SK-N-SH (cell line): ENCODE results near the gene RPS17. TPM values are rescaled to one million over a fixed set of nuclear protein-coding genes. Genes with fewer than 3 reads are reported as not detected.

Source experiments
- CTCF ChIA-PET: fragments of 300-600, 350-600 bp; formaldehyde crosslinking; extraction: SDS; loops from one replicate; lab custom pipeline; 2021; lab: Yijun Ruan, JAX
- POLR2A ChIA-PET: fragments of 350-600 bp; sonication (Branson Sonifier 250); formaldehyde crosslinking; extraction: SDS; loops from one replicate; lab custom pipeline; 2020; ENCODE audit warnings: antibody characterized with exemption, inconsistent platforms; lab: Yijun Ruan, JAX
- DNase-seq: peaks from one replicate; pipeline ENCODE4 v3.0.0; 2012
- H2AFZ ChIP-seq: fragments of 200-600 bp; sonication (generic); 2 replicates; pipeline ENCODE4 v1.8.1; 2016; ENCODE audit warnings: antibody characterized with exemption, mild to moderate bottlenecking, low read depth
- H3F3A ChIP-seq: fragments of 200-600 bp; sonication (generic); replicated peaks from 2 replicates; pipeline ENCODE3; 2016; ENCODE audit warnings: antibody characterized with exemption, mild to moderate bottlenecking; ENCODE audit not compliant: insufficient read depth
- H3K27ac ChIP-seq, 2 experiments: fragments of 200-500 bp in 1 of 2; fragments of 200-600 bp in 1 of 2; sonication (Bioruptor generic) in 1 of 2; sonication (generic), shearing (Covaris generic) in 1 of 2; 2 replicates each; pipeline versions ENCODE4 v1.5.1 to v1.6.1; 2014 to 2016; ENCODE audit warnings: low read depth in 2 of 2, inconsistent platforms in 1 of 2, low read length in 1 of 2, mild to moderate bottlenecking in 1 of 2, mixed read lengths in 1 of 2
- H3K27me3 ChIP-seq: fragments of 200-600 bp; sonication (generic), shearing (Covaris generic); 2 replicates; pipeline ENCODE4 v1.6.1; 2016; ENCODE audit warnings: mixed run types; ENCODE audit not compliant: insufficient read depth
- H3K36me3 ChIP-seq, 2 experiments: fragments of 200-500 bp in 1 of 2; fragments of 200-600 bp in 1 of 2; sonication (Bioruptor generic) in 1 of 2; sonication (generic) in 1 of 2; replicated peaks in 1 of 2; 2 replicates each; pipeline versions ENCODE3 to v1.5.1; 2014 to 2016; ENCODE audit warnings: low read length in 1 of 2, mild to moderate bottlenecking in 1 of 2; ENCODE audit not compliant: insufficient read depth in 2 of 2, control insufficient read depth in 1 of 2
- H3K4me1 ChIP-seq, 2 experiments: fragments of 200-500 bp in 1 of 2; fragments of 200-600 bp in 1 of 2; sonication (Bioruptor generic) in 1 of 2; sonication (generic), shearing (Covaris generic) in 1 of 2; 2 replicates each; pipeline versions ENCODE4 v1.5.1 to v1.6.1; 2014 to 2016; ENCODE audit warnings: low read depth in 1 of 2, low read length in 1 of 2, mixed run types in 1 of 2; ENCODE audit not compliant: insufficient read depth in 2 of 2, control insufficient read depth in 1 of 2
- H3K4me2 ChIP-seq: fragments of 200-600 bp; sonication (generic), shearing (Covaris generic); 2 replicates; pipeline ENCODE4 v1.6.1; 2017; ENCODE audit warnings: mixed run types
- H3K4me3 ChIP-seq, 2 experiments: fragments of 200-500 bp in 1 of 2; fragments of 200-600 bp in 1 of 2; sonication (Bioruptor generic) in 1 of 2; sonication (generic), shearing (Covaris generic) in 1 of 2; 2 replicates each; pipeline versions ENCODE4 v1.5.1 to v1.8.1; 2014 to 2016; ENCODE audit warnings: low read depth in 2 of 2, inconsistent platforms in 1 of 2, low read length in 1 of 2, mild to moderate bottlenecking in 1 of 2, mixed read lengths in 1 of 2, moderate library complexity in 1 of 2
- H3K79me2 ChIP-seq: fragments of 200-600 bp; sonication (generic); 2 replicates; pipeline ENCODE4 v1.8.1; 2017; ENCODE audit warnings: mild to moderate bottlenecking; ENCODE audit not compliant: insufficient read depth
- H3K9ac ChIP-seq: fragments of 200-600 bp; sonication (generic); 2 replicates; pipeline ENCODE4 v1.6.1; 2017; ENCODE audit warnings: mixed run types
- H3K9me2 ChIP-seq: fragments of 200-600 bp; sonication (generic); 2 replicates; pipeline ENCODE4 v1.6.1; 2017; ENCODE audit warnings: mixed run types
- H3K9me3 ChIP-seq: fragments of 200-600 bp; sonication (generic); 2 replicates; pipeline ENCODE4 v1.6.1; 2017; ENCODE audit warnings: mixed run types, mild to moderate bottlenecking, moderate library complexity
- H4K20me1 ChIP-seq: fragments of 200-600 bp; sonication (generic); 2 replicates; pipeline ENCODE4 v1.6.1; 2017; ENCODE audit warnings: mild to moderate bottlenecking, mixed run types; ENCODE audit not compliant: insufficient read depth
- EP300 ChIP-seq, 2 experiments: IDR thresholded peaks; 2 replicates each; pipeline versions ENCODE4 v1.4.0 to v1.6.1; 2012; ENCODE audit warnings: borderline replicate concordance in 1 of 2, low read depth in 1 of 2, low read length in 1 of 2
- EZH2phosphoT487 ChIP-seq: fragments of 200-600 bp; sonication (generic); IDR thresholded peaks from 2 replicates; pipeline ENCODE4 v1.6.1; 2017; ENCODE audit warnings: low read depth, mixed run types, mild to moderate bottlenecking, antibody characterized with exemption, moderate library complexity, borderline replicate concordance
- FOSL2 ChIP-seq: IDR thresholded peaks from 2 replicates; pipeline ENCODE4 v1.4.0; 2012; ENCODE audit warnings: low read depth, mild to moderate bottlenecking, moderate library complexity, borderline replicate concordance
- FOXJ3 ChIP-seq: sonication (generic); formaldehyde crosslinking; IDR thresholded peaks from 2 replicates; pipeline ENCODE4 v1.5.1; 2020; ENCODE audit warnings: mild to moderate bottlenecking, missing genetic modification reagents
- FOXM1 ChIP-seq: IDR thresholded peaks from 2 replicates; pipeline ENCODE4 v1.4.0; 2012; ENCODE audit warnings: low read depth, mild to moderate bottlenecking
- MAX ChIP-seq: IDR thresholded peaks from 2 replicates; pipeline ENCODE4 v1.4.0; 2012; ENCODE audit warnings: low read depth
- MEF2A ChIP-seq: IDR thresholded peaks from 2 replicates; pipeline ENCODE4 v1.4.0; 2012; ENCODE audit warnings: low read depth, borderline replicate concordance
- MXI1 ChIP-seq: IDR thresholded peaks from 2 replicates; pipeline ENCODE4 v1.6.1; 2012; ENCODE audit warnings: mild to moderate bottlenecking, low read depth, low read length, improper control_type of control experiment
- NRF1 ChIP-seq: IDR thresholded peaks from 2 replicates; pipeline ENCODE4 v1.6.1; 2012; ENCODE audit warnings: low read depth, mild to moderate bottlenecking, low read length
- PBX3 ChIP-seq: IDR thresholded peaks from 2 replicates; pipeline ENCODE4; 2012
- POLR2AphosphoS5 ChIP-seq: IDR thresholded peaks from 2 replicates; pipeline ENCODE4 v1.6.1; 2012; ENCODE audit warnings: low read depth, low read length
- RCOR1 ChIP-seq: fragments of 150-350 bp; IDR thresholded peaks from 2 replicates; pipeline ENCODE4 v1.6.1; 2017; ENCODE audit warnings: antibody characterized with exemption, low read length
- RFX5 ChIP-seq: IDR thresholded peaks from 2 replicates; pipeline ENCODE4 v1.6.1; 2012; ENCODE audit warnings: mild to moderate bottlenecking, improper control_type of control experiment, low read length
- RXRA ChIP-seq: IDR thresholded peaks from 2 replicates; pipeline ENCODE4 v1.4.0; 2012; ENCODE audit warnings: low read depth, mild to moderate bottlenecking, borderline replicate concordance
- TAF1 ChIP-seq: IDR thresholded peaks from 2 replicates; pipeline ENCODE4 v1.6.1; 2012; ENCODE audit warnings: low read depth, mild to moderate bottlenecking, low read length, moderate library complexity, borderline replicate concordance
- TCF12 ChIP-seq: IDR thresholded peaks from 2 replicates; pipeline ENCODE4 v1.4.0; 2012
- USF1 ChIP-seq: IDR thresholded peaks from 2 replicates; pipeline ENCODE4 v1.4.0; 2012; ENCODE audit warnings: low read depth, borderline replicate concordance
- WGBS: methylation state at CpG from one replicate; pipeline ENCODE4 v1.1.6; 2017; ENCODE audit warnings: low lambda C conversion rate; 5-methylcytosine and 5-hydroxymethylcytosine counted together
- polyA plus RNA-seq, 3 experiments: library from polyadenylated mRNA; depleted of rRNA; stranded (reverse); fragments of >200 nt; gene quantifications; 2 replicates each; pipeline ENCODE4 v1.2.3, GENCODE V29; 2012

RPS17 gene
- polyA plus RNA-seq, 1 of the 3 experiments (the other 2 are of a cell fraction) = 9,168 TPM

- no peak overlapping the region for H2AFZ ChIP-seq
- H3K4me1 ChIP-seq = peaks cover 0 to 15% of the 10 kb centered on the region in 2 experiments; a peak in 2 of 4 replicates
- H3K9ac ChIP-seq = no peak overlapping the region
- no peaks in the 10 kb centered on the region for H3K9me3 ChIP-seq
- 96% methylated on average over 10 of the region's 15 CpGs for WGBS
- TF ChIP-seq MEF2A (no peak), NRF1 (no peak), TCF12 (no peak), FOSL2 (no peak), POLR2AphosphoS5 (no peak), USF1 (no peak), EP300 (IDR thresholded peaks at IDR 0.05; ENCODE audit: borderline replicate concordance in 1 of 2, low read depth in 1 of 2, low read length in 1 of 2) (no peak), TAF1 (no peak), MXI1 (no peak), FOXJ3 (no peak), RCOR1 (no peak), FOXM1 (no peak), RFX5 (no peak), PBX3 (no peak), MAX (no peak), RXRA (no peak)
- no peaks in the 10 kb centered on the region for H3K9me2 ChIP-seq
- no peak overlapping the region for H3K4me2 ChIP-seq
- H3F3A ChIP-seq = peaks cover 34% of the 10 kb centered on the region
- H3K4me3 ChIP-seq = no peak overlapping the region
- H3K79me2 ChIP-seq = peaks cover 18% of the 10 kb centered on the region; the same call in 1 of the 2 replicates
- no peak overlapping the region for H3K27ac ChIP-seq
- H3K27me3 ChIP-seq = no peaks in the 10 kb centered on the region
- no peak for DNase-seq
- H3K36me3 ChIP-seq = peaks cover 21 to 30% of the 10 kb centered on the region in 2 experiments
- peaks cover 32% of the 10 kb centered on the region for H4K20me1 ChIP-seq
- POLR2A ChIA-PET = no interaction called here
- CTCF ChIA-PET = no interaction called here
These were observed 7.2 kb downstream of the RPS17 start for GRCh38 chr15:82532991-82533481.

- Histone ChIP-seq H3K9ac (no peak overlapping the region), H3K4me2 (no peak overlapping the region), H3K4me1 (peaks cover 0 to 11% of the 10 kb centered on the region in 2 experiments; a peak in 1 of 4 replicates), H3K27ac (no peak overlapping the region), H2AFZ (no peak overlapping the region), H4K20me1 (peaks cover 26% of the 10 kb centered on the region), H3F3A (peaks cover 29% of the 10 kb centered on the region), H3K79me2 (peaks cover 12% of the 10 kb centered on the region; the same call in 1 of the 2 replicates), H3K9me3 (no peaks in the 10 kb centered on the region), H3K9me2 (no peaks in the 10 kb centered on the region), H3K27me3 (no peaks in the 10 kb centered on the region), H3K4me3 (no peak overlapping the region), H3K36me3 (peaks cover 16 to 25% of the 10 kb centered on the region in 2 experiments)
- no peak for DNase-seq
- ChIA-PET POLR2A (interaction anchor here (2.8 kb wide), 1 partner anchor 8 kb away, joined by 19 read pairs; the partner anchor contains the start of gene RPS17), CTCF (no interaction called here)
- TF ChIP-seq MAX (no peak), POLR2AphosphoS5 (no peak), TCF12 (no peak), EZH2phosphoT487 (no peak)
- 68% methylated on average over 4 of the region's 9 CpGs for WGBS
These were observed 7.8 kb downstream of the RPS17 start for GRCh38 chr15:82532383-82532990.
